Tibial nerve (tissue), 4 donors: Measurements from ENCODE around the gene LONP1.

Source experiments
- CTCF ChIP-seq, 5 experiments: fragments of 200-600 bp in 3 of 5; fragments of 450-650 bp in 2 of 5; sonication (generic) in 3 of 5; IDR thresholded peaks; one replicate each; pipeline ENCODE4 v1.5.1; 2016 to 2019; ENCODE audit warnings: antibody characterized with exemption in 5 of 5, mild to moderate bottlenecking in 3 of 5, moderate library complexity in 2 of 5
- EP300 ChIP-seq, 2 donors: sonication (generic); formaldehyde crosslinking; IDR thresholded peaks; one replicate each; pipeline ENCODE4 v1.6.1; 2017; ENCODE audit warnings: antibody characterized with exemption in 2 of 2, mild to moderate bottlenecking in 1 of 2
- POLR2A ChIP-seq, 2 donors: fragments of 450-650 bp; IDR thresholded peaks; one replicate each; pipeline ENCODE4 v1.6.1; 2017; ENCODE audit warnings: antibody characterized with exemption in 2 of 2, mild to moderate bottlenecking in 2 of 2, moderate library complexity in 2 of 2

DNA sequence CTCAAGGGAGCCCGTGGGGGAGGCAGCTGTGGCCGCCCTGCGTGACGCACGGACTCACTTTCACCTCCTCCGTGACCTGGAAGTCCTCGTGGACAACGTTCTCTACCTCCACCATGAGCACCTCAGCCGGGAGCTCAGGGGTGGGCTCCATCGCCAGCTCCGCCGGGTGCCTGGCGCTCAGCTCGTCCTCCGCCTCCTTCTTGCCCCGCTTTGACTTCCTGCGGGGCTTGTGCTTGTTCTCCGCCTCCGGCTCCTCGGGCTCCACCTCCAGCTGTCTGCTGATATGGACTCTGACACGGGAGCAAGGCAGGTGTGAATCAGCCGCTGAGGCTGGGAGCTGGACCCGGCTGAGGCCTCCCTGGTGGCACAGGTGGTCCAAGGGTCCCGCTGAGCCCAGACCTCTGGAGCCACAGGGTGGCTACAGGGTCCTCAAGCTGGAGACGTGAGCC is 8.2 kb downstream of the LONP1 start:
- TF ChIP-seq CTCF (IDR thresholded peaks at IDR 0.05) (no peak), EP300 (IDR thresholded peaks at IDR 0.05) (no peak), POLR2A (IDR thresholded peaks at IDR 0.05) (no peak)
